Activated CD8-positive, alpha-beta T cell treated with anti-CD3 and anti-CD28 coated beads for 36 hours (primary cell): ENCODE data around the gene HAUS1. TPM values are rescaled to one million over a fixed set of nuclear protein-coding genes. Genes with fewer than 3 reads are reported as not detected.
"Not testable (repeated sequence)": the region's sequence is repeated elsewhere in the genome, so short reads cannot be mapped to it uniquely, and the experiment has no call there.

Experiments
- ATAC-seq: fragments of 200-7000 bp; cut with Tn5 transposase; one replicate; pipeline ENCODE4 v1.10.0; 2021; ENCODE audit warnings: mild to moderate bottlenecking, moderate library complexity
- CTCF ChIA-PET: fragments of 350-600 bp; sonication (Branson Sonifier 250); formaldehyde crosslinking; loops from one replicate; lab custom pipeline; 2021; ENCODE audit warnings: antibody characterized with exemption; lab: Charles Lee
- POLR2A ChIA-PET: fragments of 350-600 bp; sonication (Branson Sonifier 250); formaldehyde crosslinking; loops from one replicate; lab custom pipeline; 2021; ENCODE audit warnings: antibody characterized with exemption; lab: Charles Lee
- DNase-seq: peaks from one replicate; pipeline ENCODE4 v3.0.0-alpha.2; 2020
- H3K27ac Mint-ChIP-seq: one replicate; pipeline ENCODE4 v1.8.0; 2021; ENCODE audit warnings: mild to moderate bottlenecking, mixed read lengths
- H3K27me3 Mint-ChIP-seq: one replicate; pipeline ENCODE4 v1.8.0; 2021; ENCODE audit warnings: mixed read lengths
- H3K36me3 Mint-ChIP-seq: one replicate; pipeline ENCODE4 v1.8.0; 2021; ENCODE audit warnings: low read depth, mixed read lengths
- H3K4me1 Mint-ChIP-seq: one replicate; pipeline ENCODE4 v1.8.0; 2021; ENCODE audit warnings: low read depth, mixed read lengths
- H3K4me3 Mint-ChIP-seq: one replicate; pipeline ENCODE4 v1.8.0; 2021; ENCODE audit warnings: mild to moderate bottlenecking, moderate library complexity, mixed read lengths
- H3K9me3 Mint-ChIP-seq: one replicate; pipeline ENCODE4 v1.8.0; 2021; ENCODE audit warnings: mixed read lengths
- CTCF ChIP-seq: fragments of 200-600 bp; IDR thresholded peaks from one replicate; pipeline ENCODE4 v1.8.0; 2022; ENCODE audit warnings: antibody characterized with exemption, mild to moderate bottlenecking
- intact Hi-C: fragments of 100-400 bp; cut with micrococcal nuclease; formaldehyde crosslinking; loops from one replicate; pipeline ENCODE4 v1.10.0; 2022
- total RNA-seq, 2 experiments: library from RNA; stranded (reverse); gene quantifications; one replicate each; pipeline ENCODE4 v1.2.3, GENCODE V29; 2021

HAUS1 gene
- total RNA-seq, 2 experiments from 2014 or later: 57.9 to 61.0 TPM

GRCh38 chr18:46158499-46158898, 54.3 kb downstream of the HAUS1 start:
- Mint-ChIP-seq H3K36me3 (peaks cover 2% of the 10 kb centered on the region), H3K4me1 (peaks cover 49% of the 10 kb centered on the region), H3K4me3 (no peak overlapping the region), H3K27ac (peak overlapping the region; percentile 43), H3K9me3 (no peaks in the 10 kb centered on the region), H3K27me3 (no peaks in the 10 kb centered on the region)
- ATAC-seq: no peak
- CTCF ChIA-PET: interaction anchor here (1.1 to 9.4 kb wide), 5 partner anchors 10 to 186 kb away, joined by 3 to 126 read pairs (median 5); a partner anchor contains a TSS
- intact Hi-C loops: loop anchor here (5.0 to 10.0 kb wide), 2 partner anchors 56 to 94 kb away; no protein-coding TSS in a partner anchor
- no peak for TF ChIP-seq CTCF
- POLR2A ChIA-PET: interaction anchor here (1.6 to 2.1 kb wide), 2 partner anchors 11 to 14 kb away, joined by 3 to 8 read pairs; a partner anchor contains a TSS
- DNase-seq: no peak

GRCh38 chr18:46160050-46160798, 56.0 kb downstream of the HAUS1 start:
- CTCF ChIA-PET: interaction anchor here (1.2 to 9.4 kb wide), 5 partner anchors 9 to 184 kb away, joined by 3 to 126 read pairs (median 5); a partner anchor contains a TSS
- POLR2A ChIA-PET: interaction anchor here (2.1 kb wide), 1 partner anchor 13 kb away, joined by 8 read pairs; a partner anchor contains a TSS
- H3K4me1 Mint-ChIP-seq: peaks cover 40% of the 10 kb centered on the region
- H3K27ac Mint-ChIP-seq: peak overlapping the region; percentile 43
- no peak for ATAC-seq
- no peaks in the 10 kb centered on the region for H3K27me3 Mint-ChIP-seq
- intact Hi-C loops: no loop called here
- no peaks in the 10 kb centered on the region for H3K9me3 Mint-ChIP-seq
- DNase-seq: no peak
- peaks cover 2% of the 10 kb centered on the region for H3K36me3 Mint-ChIP-seq
- TF ChIP-seq CTCF: no peak
- no peak overlapping the region for H3K4me3 Mint-ChIP-seq

- H3K9me3 Mint-ChIP-seq, intact Hi-C loops, H3K27ac Mint-ChIP-seq, H3K27me3 Mint-ChIP-seq, ATAC-seq, DNase-seq, POLR2A ChIA-PET, H3K4me3 Mint-ChIP-seq, H3K36me3 Mint-ChIP-seq: not testable (repeated sequence)
- CTCF ChIA-PET: interaction anchor here (1.8 to 9.4 kb wide), 3 partner anchors 12 to 13 kb away, joined by 6 to 126 read pairs (median 14); a partner anchor contains a TSS
- H3K4me1 Mint-ChIP-seq: peaks cover 34% of the 10 kb centered on the region
These were observed 56.7 kb downstream of the HAUS1 start for GRCh38 chr18:46160840-46161239.

GRCh38 chr18:46161703-46162396, 57.7 kb downstream of the HAUS1 start:
- no peak for ATAC-seq
- Mint-ChIP-seq H3K27me3 (no peaks in the 10 kb centered on the region), H3K36me3 (no peaks in the 10 kb centered on the region), H3K4me1 (peaks cover 29% of the 10 kb centered on the region), H3K9me3 (no peaks in the 10 kb centered on the region), H3K27ac (no peak overlapping the region), H3K4me3 (no peak overlapping the region)
- no peak for DNase-seq
- intact Hi-C loops: no loop called here
- ChIA-PET CTCF (interaction anchor here (1.8 to 9.4 kb wide), 3 partner anchors 12 to 496 kb away, joined by 5 to 126 read pairs (median 6); a partner anchor contains a TSS), POLR2A (interaction anchor here (0.7 to 0.9 kb wide), 3 partner anchors 11 to 590 kb away, joined by 3 to 4 read pairs (median 3); no protein-coding TSS in a partner anchor)
- TF ChIP-seq CTCF: no peak

- no peak overlapping the region for H3K4me3 Mint-ChIP-seq
- H3K4me1 Mint-ChIP-seq: peaks cover 27% of the 10 kb centered on the region
- ChIA-PET POLR2A (no interaction called here), CTCF (interaction anchor here (1.8 to 9.4 kb wide), 2 partner anchors 10 to 495 kb away, joined by 5 to 126 read pairs; a partner anchor contains a TSS)
- H3K36me3 Mint-ChIP-seq: no peaks in the 10 kb centered on the region
- H3K9me3 Mint-ChIP-seq: no peaks in the 10 kb centered on the region
- no peak for TF ChIP-seq CTCF
- intact Hi-C loops: no loop called here
- DNase-seq (no peak), ATAC-seq (no peak)
- H3K27me3 Mint-ChIP-seq: no peaks in the 10 kb centered on the region
- H3K27ac Mint-ChIP-seq: no peak overlapping the region
These were observed 58.9 kb downstream of the HAUS1 start for GRCh38 chr18:46163091-46163490.
